Activated naive CD4-positive, alpha-beta T cell treated with anti-CD3 and anti-CD28 coated beads, Interleukin-2, amount 50 U/mL, for 24 hours (primary cell): ENCODE measurements around the gene ANOS1.
"Not testable (repeated sequence)": the region's sequence is repeated elsewhere in the genome, so short reads cannot be mapped to it uniquely, and the experiment has no call there.

ENCODE experiments used
- H3K27ac Mint-ChIP-seq: one replicate; pipeline ENCODE4 v1.8.0; 2021; ENCODE audit warnings: mild to moderate bottlenecking, mixed read lengths
- H3K27me3 Mint-ChIP-seq: one replicate; pipeline ENCODE4 v1.8.0; 2021; ENCODE audit warnings: mixed read lengths
- H3K36me3 Mint-ChIP-seq: one replicate; pipeline ENCODE4 v1.8.0; 2021; ENCODE audit warnings: mixed read lengths
- H3K4me1 Mint-ChIP-seq: one replicate; pipeline ENCODE4 v1.8.0; 2021; ENCODE audit warnings: mixed read lengths
- H3K4me3 Mint-ChIP-seq: one replicate; pipeline ENCODE4 v1.8.0; 2021; ENCODE audit warnings: mild to moderate bottlenecking, mixed read lengths
- H3K9me3 Mint-ChIP-seq: one replicate; pipeline ENCODE4 v1.8.0; 2021; ENCODE audit warnings: mixed read lengths

ANOS1 gene

DNA sequence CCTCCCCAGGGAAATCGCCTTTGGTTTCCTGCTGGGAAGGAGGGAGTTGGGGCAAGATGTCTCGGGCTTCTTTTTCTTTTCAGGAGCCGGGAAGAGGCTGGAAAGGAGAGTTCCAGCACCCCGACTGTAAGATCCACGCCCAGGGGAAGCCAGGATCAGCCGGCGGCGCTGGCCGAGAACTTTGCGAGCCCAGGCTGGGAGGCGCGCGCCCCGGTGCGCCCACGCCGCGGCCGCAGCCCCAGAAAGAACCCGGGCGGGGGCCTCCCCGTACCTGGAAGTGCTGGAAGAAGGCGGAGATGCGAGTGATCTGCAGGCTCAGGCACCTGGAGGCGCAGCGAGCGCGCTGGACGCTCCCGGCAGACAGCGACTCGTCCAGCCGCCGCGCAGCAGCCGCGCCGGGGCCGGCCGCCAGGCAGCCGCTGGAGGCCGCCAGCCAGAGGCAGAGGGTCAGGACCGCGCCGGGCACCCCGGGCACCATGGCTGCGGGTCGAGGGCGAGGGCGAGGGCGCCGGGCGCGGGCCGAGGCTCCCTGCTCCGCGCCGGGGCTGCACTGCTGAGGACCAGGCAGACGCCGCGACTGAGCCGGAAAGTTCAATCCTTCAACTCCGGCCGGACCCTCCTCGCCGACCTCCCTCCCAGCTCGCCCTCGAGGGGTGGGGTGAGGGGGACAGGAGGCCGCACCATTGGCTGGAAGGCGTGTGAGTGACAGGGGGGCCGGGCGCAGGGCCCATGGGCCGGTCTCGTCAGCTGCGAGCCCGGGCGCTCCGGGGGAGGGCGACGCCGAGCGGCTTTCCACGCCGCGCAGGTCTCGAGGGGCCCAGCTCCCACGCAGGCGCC, at the start of gene ANOS1:
TSS of gene ANOS1 (minus strand) at position 579 of the 837 bp plus-strand sequence. CDS start at position 478, 101 bp downstream.
- no peak within 1 kb of the TSS for H3K4me3 Mint-ChIP-seq
- H3K36me3 Mint-ChIP-seq = no peaks in the 10 kb centered on the region
- H3K4me1 Mint-ChIP-seq = no peaks in the 10 kb centered on the region
- no peaks in the 10 kb centered on the region for H3K9me3 Mint-ChIP-seq
- H3K27me3 Mint-ChIP-seq = peaks cover 10% of the 10 kb centered on the region
- H3K27ac Mint-ChIP-seq = no peak within 1 kb of the TSS

GRCh38 chrX:8773117-8773516, 41.2 kb upstream of the ANOS1 start:
- Mint-ChIP-seq H3K4me3 (no peak overlapping the region), H3K27me3 (no peaks in the 10 kb centered on the region), H3K36me3 (no peaks in the 10 kb centered on the region), H3K9me3 (no peaks in the 10 kb centered on the region), H3K27ac (no peak overlapping the region), H3K4me1 (no peaks in the 10 kb centered on the region)

GRCh38 chrX:8760021-8760420, 28.1 kb upstream of the ANOS1 start:
- peaks cover 10% of the 10 kb centered on the region for H3K27me3 Mint-ChIP-seq
- H3K9me3 Mint-ChIP-seq = no peaks in the 10 kb centered on the region
- no peaks in the 10 kb centered on the region for H3K4me1 Mint-ChIP-seq
- no peak overlapping the region for H3K4me3 Mint-ChIP-seq
- H3K27ac Mint-ChIP-seq = no peak overlapping the region
- H3K36me3 Mint-ChIP-seq = peaks cover 2% of the 10 kb centered on the region

DNA sequence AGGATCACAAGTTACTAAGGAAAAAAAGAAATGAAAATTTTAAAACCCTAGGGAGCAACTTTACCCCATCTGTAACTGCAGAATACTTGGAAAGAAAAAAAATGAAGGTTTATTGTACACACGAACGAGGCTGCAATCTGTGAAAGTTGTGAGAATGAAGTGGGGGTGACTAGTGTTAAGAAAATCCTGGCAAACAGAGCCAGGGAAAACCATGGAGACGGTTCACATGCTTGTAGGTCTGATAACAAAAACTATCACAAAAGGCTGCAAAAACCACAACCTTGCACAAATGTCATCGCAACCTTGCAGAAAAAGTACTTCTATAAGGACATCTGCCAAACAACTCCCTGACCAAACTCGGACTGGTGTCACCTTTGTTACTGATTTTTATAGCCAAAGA, 26.8 kb upstream of the ANOS1 start:
- H3K4me1 Mint-ChIP-seq, H3K9me3 Mint-ChIP-seq, H3K4me3 Mint-ChIP-seq, H3K27ac Mint-ChIP-seq, H3K36me3 Mint-ChIP-seq, H3K27me3 Mint-ChIP-seq: not testable (repeated sequence)

DNA sequence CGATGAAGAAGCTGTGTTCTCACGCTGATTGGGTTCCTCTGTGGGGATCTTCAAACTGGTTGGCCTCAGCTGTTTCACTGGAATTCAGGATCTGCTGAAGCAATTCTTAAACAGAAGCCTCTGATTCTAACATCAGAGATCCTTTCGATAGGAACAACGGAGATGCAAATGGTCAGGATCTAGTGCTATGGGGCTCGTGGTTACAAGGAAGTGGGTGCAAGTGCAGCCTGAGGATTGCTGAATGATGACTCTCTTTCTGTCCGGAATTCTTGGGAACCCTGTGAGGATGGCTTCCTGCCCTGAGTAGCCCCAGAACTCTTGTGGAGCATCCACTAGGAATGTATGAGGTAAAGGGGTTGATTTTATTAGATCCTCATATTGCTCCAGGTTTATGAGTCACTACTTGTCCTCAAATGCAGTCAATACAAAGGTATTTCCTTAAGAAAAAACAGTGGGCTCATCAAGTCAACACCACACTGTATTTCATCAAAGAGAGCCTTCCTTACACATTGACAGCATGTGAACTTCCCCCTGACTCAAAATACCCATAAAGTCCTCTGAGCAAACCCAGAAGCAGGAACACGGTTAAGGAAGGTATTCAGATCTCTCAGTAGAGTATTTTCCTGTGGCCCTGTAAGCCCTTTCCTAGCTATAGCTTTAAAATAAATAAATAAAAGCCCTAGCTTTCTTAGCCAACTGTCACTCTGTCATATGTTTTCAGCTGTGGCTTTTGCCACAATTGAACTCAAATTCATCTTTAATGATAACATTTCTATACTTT, 25.9 kb upstream of the ANOS1 start:
- H3K27me3 Mint-ChIP-seq, H3K27ac Mint-ChIP-seq: not testable (repeated sequence)

GRCh38 chrX:8755813-8756212, 23.9 kb upstream of the ANOS1 start:
- Mint-ChIP-seq H3K27ac (no peak overlapping the region), H3K27me3 (peaks cover 4% of the 10 kb centered on the region), H3K9me3 (no peaks in the 10 kb centered on the region), H3K36me3 (peaks cover 2% of the 10 kb centered on the region), H3K4me3 (no peak overlapping the region), H3K4me1 (no peaks in the 10 kb centered on the region)

More for the DNA sequence above, 25.9 kb upstream of the ANOS1 start:
- not testable (repeated sequence) for H3K9me3 Mint-ChIP-seq, H3K4me3 Mint-ChIP-seq, H3K36me3 Mint-ChIP-seq, H3K4me1 Mint-ChIP-seq

GRCh38 chrX:8755116-8755515, 23.2 kb upstream of the ANOS1 start:
- Mint-ChIP-seq H3K36me3 (peaks cover 2% of the 10 kb centered on the region), H3K27me3 (peaks cover 2% of the 10 kb centered on the region), H3K4me3 (no peak overlapping the region), H3K9me3 (no peaks in the 10 kb centered on the region), H3K27ac (no peak overlapping the region), H3K4me1 (no peaks in the 10 kb centered on the region)

GRCh38 chrX:8749697-8750096, 17.8 kb upstream of the ANOS1 start:
- no peaks in the 10 kb centered on the region for H3K4me1 Mint-ChIP-seq
- no peak overlapping the region for H3K27ac Mint-ChIP-seq
- no peak overlapping the region for H3K4me3 Mint-ChIP-seq
- no peaks in the 10 kb centered on the region for H3K9me3 Mint-ChIP-seq
- H3K36me3 Mint-ChIP-seq = no peaks in the 10 kb centered on the region
- H3K27me3 Mint-ChIP-seq = peaks cover 2% of the 10 kb centered on the region

- H3K27ac Mint-ChIP-seq = no peak overlapping the region
- H3K4me3 Mint-ChIP-seq = no peak overlapping the region
- H3K9me3 Mint-ChIP-seq = no peaks in the 10 kb centered on the region
- H3K4me1 Mint-ChIP-seq = no peaks in the 10 kb centered on the region
- no peaks in the 10 kb centered on the region for H3K36me3 Mint-ChIP-seq
- peaks cover 2% of the 10 kb centered on the region for H3K27me3 Mint-ChIP-seq
Measured at GRCh38 chrX:8748855-8749254, 16.9 kb upstream of the ANOS1 start.

- Mint-ChIP-seq H3K9me3 (no peaks in the 10 kb centered on the region), H3K27ac (no peak overlapping the region), H3K27me3 (peaks cover 2% of the 10 kb centered on the region), H3K4me1 (no peaks in the 10 kb centered on the region), H3K4me3 (no peak overlapping the region), H3K36me3 (no peaks in the 10 kb centered on the region)
Measured at GRCh38 chrX:8743126-8743732, 11.3 kb upstream of the ANOS1 start.

DNA sequence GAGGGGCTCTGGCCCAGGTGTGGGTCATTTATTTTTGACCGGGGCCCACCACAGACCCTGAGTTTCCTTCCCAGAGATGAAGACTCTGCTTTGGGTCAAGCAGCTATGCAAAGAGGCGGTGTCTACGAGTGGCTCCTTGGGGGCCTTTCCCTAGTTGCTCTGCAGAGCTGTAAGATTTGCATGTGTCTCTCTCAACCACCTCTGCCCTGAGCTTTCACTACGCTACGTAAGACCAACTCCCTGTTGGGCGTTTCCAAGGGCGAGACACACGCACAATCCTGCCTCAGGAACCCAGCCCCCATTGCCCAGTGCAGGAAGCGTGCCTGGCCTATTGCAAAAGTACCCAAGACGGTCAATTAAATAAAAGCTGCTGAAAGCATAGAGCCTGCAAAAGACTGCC, 10.0 kb upstream of the ANOS1 start:
- no peaks in the 10 kb centered on the region for H3K36me3 Mint-ChIP-seq
- peaks cover 1% of the 10 kb centered on the region for H3K27me3 Mint-ChIP-seq
- H3K4me1 Mint-ChIP-seq = no peaks in the 10 kb centered on the region
- H3K4me3 Mint-ChIP-seq = no peak overlapping the region
- H3K9me3 Mint-ChIP-seq = no peaks in the 10 kb centered on the region
- H3K27ac Mint-ChIP-seq = no peak overlapping the region

DNA sequence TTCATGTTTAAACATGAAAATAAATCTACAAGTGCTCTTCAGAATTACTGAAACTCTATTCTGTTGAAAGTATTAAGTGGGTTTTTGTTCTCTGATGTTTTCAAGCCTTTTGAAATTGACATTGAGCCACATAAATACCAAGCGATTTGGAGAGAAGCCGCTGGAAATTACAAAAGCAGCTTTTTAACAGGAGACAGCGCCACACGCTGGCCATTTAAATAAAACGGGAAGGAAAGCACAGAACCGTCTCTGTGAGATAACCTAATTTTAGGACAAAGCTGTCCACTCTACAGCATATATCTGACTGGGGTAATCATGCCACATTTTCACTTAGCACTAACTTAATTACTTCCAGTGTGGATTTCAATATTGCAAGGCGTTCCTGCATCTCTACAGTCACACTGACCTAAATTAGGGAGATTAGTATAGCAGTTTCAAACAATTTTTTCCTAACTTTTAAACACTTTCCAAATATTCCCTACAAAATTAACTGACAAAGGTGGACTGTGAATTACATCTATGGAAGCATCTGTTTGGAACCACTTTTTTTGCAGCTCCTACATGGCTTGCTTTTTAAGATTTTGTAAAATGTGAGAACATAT, 6.8 kb upstream of the ANOS1 start:
- no peak overlapping the region for H3K4me3 Mint-ChIP-seq
- no peaks in the 10 kb centered on the region for H3K4me1 Mint-ChIP-seq
- no peaks in the 10 kb centered on the region for H3K9me3 Mint-ChIP-seq
- H3K36me3 Mint-ChIP-seq = no peaks in the 10 kb centered on the region
- H3K27me3 Mint-ChIP-seq = no peaks in the 10 kb centered on the region
- H3K27ac Mint-ChIP-seq = no peak overlapping the region

- no peak overlapping the region for H3K27ac Mint-ChIP-seq
- H3K4me1 Mint-ChIP-seq = no peaks in the 10 kb centered on the region
Measured at GRCh38 chrX:8737883-8738282, 5.9 kb upstream of the ANOS1 start.

GRCh38 chrX:8730812-8731558, 952 bp downstream of the ANOS1 start:
- no peak overlapping the region for H3K4me3 Mint-ChIP-seq
- no peaks in the 10 kb centered on the region for H3K36me3 Mint-ChIP-seq
- H3K9me3 Mint-ChIP-seq = no peaks in the 10 kb centered on the region
- H3K27ac Mint-ChIP-seq = no peak overlapping the region
- H3K27me3 Mint-ChIP-seq = peaks cover 10% of the 10 kb centered on the region
- H3K4me1 Mint-ChIP-seq = no peaks in the 10 kb centered on the region

More at GRCh38 chrX:8737883-8738282, 5.9 kb upstream of the ANOS1 start:
- Mint-ChIP-seq H3K27me3 (peaks cover 3% of the 10 kb centered on the region), H3K4me3 (no peak overlapping the region), H3K9me3 (no peaks in the 10 kb centered on the region), H3K36me3 (no peaks in the 10 kb centered on the region)

DNA sequence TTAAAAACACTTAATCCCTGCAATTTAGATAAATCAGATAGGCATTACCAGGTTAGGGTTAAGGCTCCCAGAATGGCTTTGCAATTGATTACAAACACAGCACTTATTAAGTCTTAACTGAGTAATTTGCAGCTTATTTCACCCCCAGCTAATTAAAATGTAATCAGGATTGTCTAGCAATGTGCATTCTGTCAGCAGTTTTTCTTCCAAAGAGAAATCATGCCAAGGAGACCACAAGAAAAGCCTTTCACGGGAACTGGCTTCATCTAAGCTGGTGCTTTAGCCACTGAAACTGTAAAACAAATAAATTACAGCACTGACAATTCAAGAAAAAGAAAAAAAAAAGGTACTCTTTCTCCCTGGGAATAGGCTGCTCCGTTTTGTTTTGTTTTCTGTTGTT, 2.1 kb downstream of the ANOS1 start:
- Mint-ChIP-seq H3K36me3 (no peaks in the 10 kb centered on the region), H3K4me1 (no peaks in the 10 kb centered on the region), H3K9me3 (no peaks in the 10 kb centered on the region), H3K27ac (no peak overlapping the region), H3K4me3 (no peak overlapping the region), H3K27me3 (peaks cover 10% of the 10 kb centered on the region)
